ENCODE data around the gene COPE. TPM values are rescaled to one million over a fixed set of nuclear protein-coding genes. Genes with fewer than 3 reads are reported as not detected.

COPE gene
- total and polyA plus RNA-seq, 2 donors (not counting 1 experiment from before 2014, with no cell fraction given), result 154 to 279 TPM

- H3K27ac Mint-ChIP-seq, result no peak overlapping the region
- ChIA-PET POLR2A (no interaction called here), CTCF (no interaction called here)
- Histone ChIP-seq H3K79me2 (ENCODE audit: control insufficient read depth, insufficient read depth, low read length) (no peaks in the 10 kb centered on the region), H3K27ac (ENCODE audit: low read length in 2 of 2) (no peak overlapping the region), H4K20me1 (ENCODE audit: control insufficient read depth, insufficient read depth, low read length, poor library complexity, severe bottlenecking) (no peaks in the 10 kb centered on the region), H2AFZ (ENCODE audit: insufficient read depth, low read depth, low read length, poor library complexity, severe bottlenecking) (no peak overlapping the region), H3K4me1 (ENCODE audit: control insufficient read depth in 2 of 2, insufficient read depth in 2 of 2, low read length in 2 of 2) (no peaks in the 10 kb centered on the region), H3K4me3 (ENCODE audit: control extremely low read depth in 1 of 5, extremely low read depth in 1 of 5, insufficient read depth in 1 of 5, low read depth in 2 of 5, low read length in 4 of 5) (no peak overlapping the region), H3K27me3 (replicated peaks in 1 of 4; ENCODE audit: control extremely low read depth in 1 of 4, control insufficient read depth in 3 of 4, insufficient read depth in 4 of 4, low read length in 3 of 4) (peaks cover 0 to 4% (median 0%) of the 10 kb centered on the region in 4 experiments), H3K4me2 (replicated peaks; ENCODE audit: low read depth, low read length, poor library complexity, severe bottlenecking) (no peak overlapping the region), H3K9ac (ENCODE audit: low read length) (no peak overlapping the region), H3K36me3 (replicated peaks in 1 of 2; ENCODE audit: control extremely low read depth in 1 of 2, control insufficient read depth in 1 of 2, extremely low read depth in 1 of 2, insufficient read depth in 2 of 2, low read length in 1 of 2) (no peaks in the 10 kb centered on the region), H3K9me3 (ENCODE audit: control extremely low read depth in 1 of 3, control insufficient read depth in 2 of 3, insufficient read depth in 1 of 3, low read length in 2 of 3) (peaks cover 0 to 4% (median 0%) of the 10 kb centered on the region in 3 donors)
- intact Hi-C loops (cut with micrococcal nuclease), result no loop called here
- no peak for DNase-seq
- H3K9me3 Mint-ChIP-seq (ENCODE audit: insufficient read depth), result no peaks in the 10 kb centered on the region
- 100% methylated on average over 2 of the region's 4 CpGs for WGBS (ENCODE audit: insufficient coverage)
- H3K27me3 Mint-ChIP-seq, result peaks cover 14% of the 10 kb centered on the region
- no peak for ATAC-seq (ENCODE audit: low read depth)
- TF ChIP-seq, protein P1, sequence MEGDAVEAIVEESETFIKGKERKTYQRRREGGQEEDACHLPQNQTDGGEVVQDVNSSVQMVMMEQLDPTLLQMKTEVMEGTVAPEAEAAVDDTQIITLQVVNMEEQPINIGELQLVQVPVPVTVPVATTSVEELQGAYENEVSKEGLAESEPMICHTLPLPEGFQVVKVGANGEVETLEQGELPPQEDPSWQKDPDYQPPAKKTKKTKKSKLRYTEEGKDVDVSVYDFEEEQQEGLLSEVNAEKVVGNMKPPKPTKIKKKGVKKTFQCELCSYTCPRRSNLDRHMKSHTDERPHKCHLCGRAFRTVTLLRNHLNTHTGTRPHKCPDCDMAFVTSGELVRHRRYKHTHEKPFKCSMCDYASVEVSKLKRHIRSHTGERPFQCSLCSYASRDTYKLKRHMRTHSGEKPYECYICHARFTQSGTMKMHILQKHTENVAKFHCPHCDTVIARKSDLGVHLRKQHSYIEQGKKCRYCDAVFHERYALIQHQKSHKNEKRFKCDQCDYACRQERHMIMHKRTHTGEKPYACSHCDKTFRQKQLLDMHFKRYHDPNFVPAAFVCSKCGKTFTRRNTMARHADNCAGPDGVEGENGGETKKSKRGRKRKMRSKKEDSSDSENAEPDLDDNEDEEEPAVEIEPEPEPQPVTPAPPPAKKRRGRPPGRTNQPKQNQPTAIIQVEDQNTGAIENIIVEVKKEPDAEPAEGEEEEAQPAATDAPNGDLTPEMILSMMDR (IDR thresholded peaks at IDR 0.05), result no peak
- no peak for TF ChIP-seq EZH2 (IDR thresholded peaks at IDR 0.05; ENCODE audit: borderline replicate concordance, insufficient read depth, low read depth, low read length, poor library complexity, severe bottlenecking)
- H3K4me3 Mint-ChIP-seq, result no peak overlapping the region
- no peaks in the 10 kb centered on the region for H3K4me1 Mint-ChIP-seq
Observed at GRCh38 chr19:18886972-18887371, 32.2 kb downstream of the COPE start.

DNA sequence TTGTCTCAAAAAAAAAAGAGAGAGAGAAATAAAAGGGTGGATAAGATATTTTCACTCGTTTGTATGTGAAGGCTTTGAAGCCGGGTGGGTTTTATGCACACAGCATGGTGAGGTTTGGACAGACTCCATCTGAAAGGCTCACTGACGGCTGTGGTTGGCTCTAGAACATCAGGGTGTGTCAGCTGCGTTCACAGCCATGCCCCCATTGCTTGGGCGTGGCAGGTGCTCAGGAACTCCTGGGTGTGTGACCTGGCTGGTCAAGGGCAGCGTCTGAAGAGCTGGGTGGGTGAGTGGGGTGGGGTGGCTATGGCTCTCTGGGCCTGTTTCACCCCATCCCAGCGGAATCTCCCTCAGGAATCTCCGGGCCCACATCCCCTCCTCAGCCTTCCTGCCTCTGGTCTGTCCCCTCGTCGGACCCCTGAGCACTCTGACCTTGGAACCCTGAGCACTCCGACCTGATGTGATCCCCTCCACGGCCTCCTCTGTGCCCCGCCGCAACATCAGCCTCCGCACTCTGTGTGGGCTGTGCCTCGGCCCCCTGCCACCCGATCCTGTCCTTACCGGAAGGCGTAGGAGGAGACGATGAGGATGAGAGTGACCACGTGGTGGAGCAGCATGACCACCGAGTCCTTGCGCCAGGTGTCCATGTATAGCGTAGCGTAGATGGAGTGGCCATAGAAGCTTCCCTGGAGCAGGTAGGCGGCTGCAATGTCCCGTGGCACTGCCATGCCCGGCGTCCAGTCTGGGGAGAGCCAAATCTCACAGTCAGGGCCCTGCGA lies 35.5 kb downstream of the COPE start:
- Histone ChIP-seq H2AFZ (ENCODE audit: insufficient read depth, low read depth, low read length, poor library complexity, severe bottlenecking) (no peak overlapping the region), H3K36me3 (replicated peaks in 1 of 2; ENCODE audit: control extremely low read depth in 1 of 2, control insufficient read depth in 1 of 2, extremely low read depth in 1 of 2, insufficient read depth in 2 of 2, low read length in 1 of 2) (no peaks in the 10 kb centered on the region), H3K27me3 (replicated peaks in 1 of 4; ENCODE audit: control extremely low read depth in 1 of 4, control insufficient read depth in 3 of 4, insufficient read depth in 4 of 4, low read length in 3 of 4) (peaks cover 0 to 4% (median 0%) of the 10 kb centered on the region in 4 experiments), H3K4me3 (ENCODE audit: control extremely low read depth in 1 of 5, extremely low read depth in 1 of 5, insufficient read depth in 1 of 5, low read depth in 2 of 5, low read length in 4 of 5) (no peak overlapping the region), H3K4me2 (replicated peaks; ENCODE audit: low read depth, low read length, poor library complexity, severe bottlenecking) (no peak overlapping the region), H3K79me2 (ENCODE audit: control insufficient read depth, insufficient read depth, low read length) (no peaks in the 10 kb centered on the region), H3K9me3 (ENCODE audit: control extremely low read depth in 1 of 3, control insufficient read depth in 2 of 3, insufficient read depth in 1 of 3, low read length in 2 of 3) (peaks cover 0 to 13% (median 0%) of the 10 kb centered on the region in 3 donors), H3K4me1 (ENCODE audit: control insufficient read depth in 2 of 2, insufficient read depth in 2 of 2, low read length in 2 of 2) (no peaks in the 10 kb centered on the region), H4K20me1 (ENCODE audit: control insufficient read depth, insufficient read depth, low read length, poor library complexity, severe bottlenecking) (no peaks in the 10 kb centered on the region), H3K27ac (ENCODE audit: low read length in 2 of 2) (no peak overlapping the region), H3K9ac (ENCODE audit: low read length) (no peak overlapping the region)
- intact Hi-C loops (cut with micrococcal nuclease), result no loop called here
- H3K27me3 Mint-ChIP-seq, result peaks cover 6% of the 10 kb centered on the region
- no peak overlapping the region for H3K27ac Mint-ChIP-seq
- no peaks in the 10 kb centered on the region for H3K4me1 Mint-ChIP-seq
- DNase-seq (no peak), ATAC-seq (ENCODE audit: low read depth) (no peak)
- TF ChIP-seq, protein P1 (IDR thresholded peaks at IDR 0.05), result no peak
- no peak for TF ChIP-seq EZH2 (IDR thresholded peaks at IDR 0.05; ENCODE audit: borderline replicate concordance, insufficient read depth, low read depth, low read length, poor library complexity, severe bottlenecking)
- 90% methylated on average over 28 of the region's 30 CpGs for WGBS (ENCODE audit: insufficient coverage)
- H3K4me3 Mint-ChIP-seq, result no peak overlapping the region
- ChIA-PET CTCF (interaction anchor here (1.1 kb wide), 1 partner anchor 13 kb away, joined by 4 read pairs; no protein-coding TSS in a partner anchor), POLR2A (no interaction called here)
- H3K9me3 Mint-ChIP-seq (ENCODE audit: insufficient read depth), result no peaks in the 10 kb centered on the region

Measured in B cell (primary cell).